OCI-LY1 (cell line): ENCODE results near the gene KDM4D.

Experiments used
- H2AFZ ChIP-seq: fragments of 200-600 bp; sonication (generic), shearing (Covaris generic); 2 replicates; pipeline ENCODE4 v1.6.0; 2014; ENCODE audit warnings: antibody characterized with exemption, mild to moderate bottlenecking, low read length
- H3F3A ChIP-seq: fragments of 200-600 bp; sonication (generic), shearing (Covaris generic); 2 replicates; pipeline ENCODE4 v1.6.0; 2014; ENCODE audit warnings: mild to moderate bottlenecking, antibody characterized with exemption, low read length, moderate library complexity; ENCODE audit not compliant: insufficient read depth
- H3K27ac ChIP-seq: fragments of 200-600 bp; sonication (generic); 2 replicates; pipeline ENCODE4 v1.5.1; 2014; ENCODE audit warnings: low read length, mixed run types, mild to moderate bottlenecking, low read depth; ENCODE audit not compliant: poor library complexity, severe bottlenecking
- H3K27me3 ChIP-seq: fragments of 200-600 bp; sonication (generic); 2 replicates; pipeline ENCODE4 v1.6.0; 2014; ENCODE audit warnings: antibody characterized with exemption, mild to moderate bottlenecking, low read length, moderate library complexity; ENCODE audit not compliant: insufficient read depth
- H3K36me3 ChIP-seq: fragments of 200-600 bp; sonication (generic); 2 replicates; pipeline ENCODE4 v1.6.1; 2014; ENCODE audit warnings: mild to moderate bottlenecking, antibody characterized with exemption, low read length, moderate library complexity, mixed read lengths; ENCODE audit not compliant: insufficient read depth
- H3K4me1 ChIP-seq: fragments of 200-600 bp; sonication (generic); 2 replicates; pipeline ENCODE4 v1.5.1; 2014; ENCODE audit warnings: mild to moderate bottlenecking, low read length, moderate library complexity; ENCODE audit not compliant: insufficient read depth, severe bottlenecking
- H3K4me2 ChIP-seq: fragments of 200-600 bp; sonication (generic), shearing (Covaris generic); 2 replicates; pipeline ENCODE4 v1.6.1; 2014; ENCODE audit warnings: low read length
- H3K4me3 ChIP-seq: fragments of 200-600 bp; sonication (generic); 2 replicates; pipeline ENCODE4 v1.5.1; 2014; ENCODE audit warnings: low read length, low read depth, mild to moderate bottlenecking, mixed read lengths; ENCODE audit not compliant: poor library complexity, severe bottlenecking
- H3K79me2 ChIP-seq: fragments of 200-600 bp; shearing (Covaris generic); 2 replicates; pipeline ENCODE4 v1.6.1; 2016; ENCODE audit warnings: mixed run types, low read length, mixed read lengths; ENCODE audit not compliant: insufficient read depth
- H3K9ac ChIP-seq: fragments of 200-600 bp; sonication (generic), shearing (Covaris generic); 2 replicates; pipeline ENCODE4 v1.6.1; 2014; ENCODE audit warnings: mild to moderate bottlenecking, low read length, mixed read lengths
- H3K9me2 ChIP-seq: fragments of 200-600 bp; sonication (generic), shearing (Covaris generic); 2 replicates; pipeline ENCODE4 v1.6.1; 2014; ENCODE audit warnings: low read depth, mild to moderate bottlenecking, low read length, mixed read lengths
- H3K9me3 ChIP-seq: fragments of 200-600 bp; shearing (Covaris generic); 2 replicates; pipeline ENCODE4 v1.6.1; 2014; ENCODE audit warnings: low read length, mixed read lengths
- H4K20me1 ChIP-seq: fragments of 200-600 bp; sonication (generic), shearing (Covaris generic); 2 replicates; pipeline ENCODE4 v1.6.0; 2016; ENCODE audit warnings: mild to moderate bottlenecking, low read length; ENCODE audit not compliant: insufficient read depth
- CTCF ChIP-seq: fragments of 200-600 bp; sonication (generic), shearing (Covaris generic); IDR thresholded peaks from 2 replicates; pipeline ENCODE4 v1.5.1; 2017; ENCODE audit warnings: mild to moderate bottlenecking, antibody characterized with exemption, low read length, moderate library complexity, mixed read lengths
- EZH2 ChIP-seq: fragments of 200-600 bp; sonication (generic), shearing (Covaris generic); IDR thresholded peaks from 2 replicates; pipeline ENCODE4 v1.8.0; 2017; ENCODE audit warnings: borderline replicate concordance, mixed run types, mild to moderate bottlenecking, antibody characterized with exemption, low read length, moderate library complexity, mixed read lengths

Gene KDM4D

DNA sequence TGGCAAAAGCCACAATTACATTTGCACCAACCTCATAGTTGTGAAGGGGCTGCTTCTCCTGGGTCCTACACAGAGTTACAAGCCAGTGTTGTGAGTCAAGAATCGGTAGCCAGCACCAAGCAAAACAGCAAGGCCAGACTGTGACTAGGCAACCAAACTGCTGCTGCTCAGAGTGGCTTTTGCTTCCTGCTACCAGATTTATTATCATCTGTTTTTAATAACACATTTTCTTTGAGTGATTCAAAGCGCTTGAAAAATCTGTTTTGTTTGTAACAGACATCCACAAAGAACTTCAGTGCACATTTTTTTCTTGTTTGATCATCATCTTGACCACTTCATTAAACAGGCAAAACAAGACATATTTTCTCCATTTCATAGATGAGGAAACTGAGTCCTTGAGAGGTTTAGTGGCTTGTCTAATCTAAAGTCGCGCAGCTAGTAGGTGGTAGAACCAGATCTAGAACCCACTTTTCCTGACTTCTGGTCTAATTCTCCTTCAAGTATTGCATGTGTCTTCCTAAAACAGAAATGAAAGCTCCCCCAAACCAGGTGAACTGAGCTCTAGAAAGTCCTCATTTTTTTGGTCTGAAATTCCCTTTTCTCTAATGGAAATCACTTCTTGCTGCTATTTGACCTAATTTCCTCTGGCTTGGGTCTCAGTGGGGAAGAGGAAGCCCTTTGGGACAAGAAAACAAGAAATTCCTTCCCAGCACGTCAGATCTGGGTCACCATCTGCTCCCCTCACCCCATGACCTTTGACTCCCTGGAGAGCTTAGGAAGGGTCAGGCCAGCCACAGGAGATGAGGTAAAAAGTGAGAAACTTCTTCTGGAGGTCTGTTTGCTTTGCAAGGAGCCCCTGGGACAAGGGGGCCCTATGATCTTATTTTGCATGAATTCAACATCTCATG, 40.0 kb upstream of the KDM4D start:
- no peaks in the 10 kb centered on the region for H3K79me2 ChIP-seq
- no peak overlapping the region for H3K9ac ChIP-seq
- H3K9me2 ChIP-seq, result no peaks in the 10 kb centered on the region
- H3K27me3 ChIP-seq, result no peaks in the 10 kb centered on the region
- no peak overlapping the region for H2AFZ ChIP-seq
- H4K20me1 ChIP-seq, result no peaks in the 10 kb centered on the region
- H3K27ac ChIP-seq, result no peak overlapping the region
- H3K4me1 ChIP-seq, result no peaks in the 10 kb centered on the region
- H3F3A ChIP-seq, result no peaks in the 10 kb centered on the region
- no peaks in the 10 kb centered on the region for H3K9me3 ChIP-seq
- TF ChIP-seq EZH2 (no peak), CTCF (no peak)
- H3K4me2 ChIP-seq, result no peak overlapping the region
- no peak overlapping the region for H3K4me3 ChIP-seq
- no peaks in the 10 kb centered on the region for H3K36me3 ChIP-seq

- Histone ChIP-seq H3K9me2 (no peaks in the 10 kb centered on the region), H3K9me3 (no peaks in the 10 kb centered on the region), H3K4me2 (no peak overlapping the region), H3K27me3 (no peaks in the 10 kb centered on the region), H3F3A (no peaks in the 10 kb centered on the region), H2AFZ (no peak overlapping the region), H3K79me2 (no peaks in the 10 kb centered on the region), H3K4me3 (no peak overlapping the region), H3K9ac (no peak overlapping the region), H4K20me1 (no peaks in the 10 kb centered on the region), H3K4me1 (no peaks in the 10 kb centered on the region), H3K27ac (no peak overlapping the region), H3K36me3 (no peaks in the 10 kb centered on the region)
- no peak for TF ChIP-seq CTCF
- TF ChIP-seq EZH2, result no peak
Observed at GRCh38 chr11:94934362-94934761, 39.1 kb upstream of the KDM4D start.

- Histone ChIP-seq H2AFZ (no peak overlapping the region), H3K9ac (no peak overlapping the region), H3K4me2 (no peak overlapping the region), H3K9me3 (no peaks in the 10 kb centered on the region), H3K4me1 (no peaks in the 10 kb centered on the region), H4K20me1 (no peaks in the 10 kb centered on the region), H3K27me3 (no peaks in the 10 kb centered on the region), H3F3A (no peaks in the 10 kb centered on the region), H3K79me2 (no peaks in the 10 kb centered on the region), H3K36me3 (no peaks in the 10 kb centered on the region), H3K27ac (no peak overlapping the region), H3K4me3 (no peak overlapping the region), H3K9me2 (no peaks in the 10 kb centered on the region)
- TF ChIP-seq EZH2, result no peak
- TF ChIP-seq CTCF, result no peak
Observed at GRCh38 chr11:94934846-94935245, 38.7 kb upstream of the KDM4D start.
